Measurements from ENCODE around the gene NLRP7.
"Not testable (repeated sequence)": the region's sequence is repeated elsewhere in the genome, so short reads cannot be mapped to it uniquely, and the experiment has no call there.

The NLRP7 gene

GRCh38 chr19:54959840-54960239, 12.5 kb upstream of the NLRP7 start:
- TF ChIP-seq CTCF (IDR thresholded peaks at IDR 0.05; ENCODE audit: low read depth, low read length), result no peak
- in situ Hi-C loops (cut with HindIII; ENCODE audit: low sequenced_read_pairs), result no loop called here
- H3K4me3 ChIP-seq (ENCODE audit: low read depth, low read length), result no peak overlapping the region
- DNase-seq (ENCODE audit: low read depth, low spot score), result no peak

GRCh38 chr19:54955376-54955775, 8.0 kb upstream of the NLRP7 start:
- no peak for TF ChIP-seq CTCF (IDR thresholded peaks at IDR 0.05; ENCODE audit: low read depth, low read length)
- peak; percentile 11 for DNase-seq (ENCODE audit: low read depth, low spot score)
- in situ Hi-C loops (cut with HindIII; ENCODE audit: low sequenced_read_pairs), result no loop called here
- no peak overlapping the region for H3K4me3 ChIP-seq (ENCODE audit: low read depth, low read length)

GRCh38 chr19:54953345-54953713, 6.0 kb upstream of the NLRP7 start:
- in situ Hi-C loops (cut with HindIII; ENCODE audit: low sequenced_read_pairs); H3K4me3 ChIP-seq (ENCODE audit: low read depth, low read length); DNase-seq (ENCODE audit: low read depth, low spot score): not testable (repeated sequence)

GRCh38 chr19:54952591-54953344, 5.4 kb upstream of the NLRP7 start:
- DNase-seq (ENCODE audit: low read depth, low spot score), result peak; percentile 36
- in situ Hi-C loops (cut with HindIII; ENCODE audit: low sequenced_read_pairs), result no loop called here
- H3K4me3 ChIP-seq (ENCODE audit: low read depth, low read length), result no peak overlapping the region
- TF ChIP-seq CTCF (IDR thresholded peaks at IDR 0.05; ENCODE audit: low read depth, low read length), result no peak

- in situ Hi-C loops (cut with HindIII; ENCODE audit: low sequenced_read_pairs); DNase-seq (ENCODE audit: low read depth, low spot score): not testable (repeated sequence)
These were observed 3.2 kb upstream of the NLRP7 start for GRCh38 chr19:54950580-54950979.

GRCh38 chr19:54949412-54949811, 2.1 kb upstream of the NLRP7 start:
- no peak for DNase-seq (ENCODE audit: low read depth, low spot score)
- TF ChIP-seq CTCF (IDR thresholded peaks at IDR 0.05; ENCODE audit: low read depth, low read length), result no peak
- in situ Hi-C loops (cut with HindIII; ENCODE audit: low sequenced_read_pairs), result no loop called here
- H3K4me3 ChIP-seq (ENCODE audit: low read depth, low read length), result no peak overlapping the region

More at GRCh38 chr19:54950580-54950979, 3.2 kb upstream of the NLRP7 start:
- not testable (repeated sequence) for H3K4me3 ChIP-seq (ENCODE audit: low read depth, low read length)

- DNase-seq (ENCODE audit: low read depth, low spot score); in situ Hi-C loops (cut with HindIII; ENCODE audit: low sequenced_read_pairs); H3K4me3 ChIP-seq (ENCODE audit: low read depth, low read length): not testable (repeated sequence)
These were observed 3.5 kb downstream of the NLRP7 start for GRCh38 chr19:54943772-54944361.

GRCh38 chr19:54939538-54939937, 7.8 kb downstream of the NLRP7 start:
- in situ Hi-C loops (cut with HindIII; ENCODE audit: low sequenced_read_pairs); H3K4me3 ChIP-seq (ENCODE audit: low read depth, low read length); DNase-seq (ENCODE audit: low read depth, low spot score): not testable (repeated sequence)

GRCh38 chr19:54938906-54939305, 8.4 kb downstream of the NLRP7 start:
- no peak for DNase-seq (ENCODE audit: low read depth, low spot score)
- in situ Hi-C loops (cut with HindIII; ENCODE audit: low sequenced_read_pairs), result no loop called here
- no peak overlapping the region for H3K4me3 ChIP-seq (ENCODE audit: low read depth, low read length)
- TF ChIP-seq CTCF (IDR thresholded peaks at IDR 0.05; ENCODE audit: low read depth, low read length), result no peak

Data from astrocyte of the spinal cord (primary cell).